NCI-H2196 treated with DMSO at 0.1 percent for 48 hours (cell line): ENCODE results near the gene GCN1.
A peak's percentile ranks its signal among the peaks of the same experiment; 100 is the strongest.

Source experiments
- DNase-seq: peaks from one replicate; lab custom pipeline; 2025; ENCODE audit not compliant: unreplicated experiment; lab: John Stamatoyannopoulos, UW

GCN1 gene

GRCh38 chr12:120118321-120119061, 76.0 kb downstream of the GCN1 start:
- no peak for DNase-seq

DNA sequence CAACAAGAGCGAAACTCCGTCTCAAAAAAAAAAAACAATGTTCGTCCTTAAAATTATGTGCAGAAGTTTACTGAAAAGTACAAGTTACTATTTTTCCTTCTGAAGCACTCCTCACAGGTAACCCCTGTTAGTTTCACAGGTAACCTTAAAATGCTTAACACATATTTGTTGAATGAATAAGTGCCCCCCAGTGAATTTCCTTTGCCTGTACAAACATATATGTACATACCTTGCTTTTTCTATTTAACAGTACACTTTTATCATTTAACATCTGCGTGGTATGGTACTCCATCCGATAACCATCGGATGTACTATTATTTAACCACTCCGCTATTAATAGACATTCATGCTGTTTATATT, 76.6 kb downstream of the GCN1 start:
- no peak for DNase-seq

- peak; percentile 93 for DNase-seq
Measured at GRCh38 chr12:120116792-120117651, 77.5 kb downstream of the GCN1 start.

GRCh38 chr12:120116441-120116791, 78.1 kb downstream of the GCN1 start, which contains the start of gene RAB35:
Gene RAB35, minus strand, starts transcription at chr12:120116753. Its CDS starts 103 bp downstream, at chr12:120116650.
- no peak for DNase-seq

DNA sequence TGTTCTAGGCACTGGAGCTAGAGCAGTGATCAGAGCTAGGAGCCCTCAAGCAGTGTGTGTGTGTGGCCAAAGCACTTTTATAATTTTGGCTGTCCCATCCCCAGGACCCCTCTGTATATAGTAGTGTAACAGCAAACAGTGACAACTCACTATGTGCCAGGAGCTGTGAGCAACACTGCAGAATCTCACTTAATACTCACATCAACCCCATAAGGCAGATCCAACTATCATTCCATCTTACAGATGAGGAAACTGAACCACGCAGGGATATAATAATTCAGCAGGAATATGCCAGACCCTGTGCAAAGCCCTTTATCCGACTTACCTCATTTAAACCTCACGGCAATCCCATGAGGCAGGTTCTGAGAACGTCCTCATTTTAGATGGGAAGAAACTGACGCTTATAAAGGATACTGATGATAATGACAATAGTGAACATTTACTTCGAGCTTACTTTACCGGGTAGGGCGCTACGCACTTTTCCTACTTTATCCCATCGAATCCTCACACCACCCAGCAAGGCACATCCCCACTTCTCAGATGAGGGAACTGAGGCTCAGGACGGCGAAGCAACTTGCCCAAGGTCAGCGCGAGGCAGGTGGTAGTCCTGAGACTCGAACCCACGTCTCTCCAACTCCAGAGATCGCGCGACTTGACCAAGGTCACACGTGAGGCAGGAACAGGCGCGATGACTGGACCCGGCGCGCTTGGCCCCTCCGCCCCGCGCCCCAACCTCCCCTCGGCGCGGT, 78.6 kb downstream of the GCN1 start:
- DNase-seq, result no peak

DNA sequence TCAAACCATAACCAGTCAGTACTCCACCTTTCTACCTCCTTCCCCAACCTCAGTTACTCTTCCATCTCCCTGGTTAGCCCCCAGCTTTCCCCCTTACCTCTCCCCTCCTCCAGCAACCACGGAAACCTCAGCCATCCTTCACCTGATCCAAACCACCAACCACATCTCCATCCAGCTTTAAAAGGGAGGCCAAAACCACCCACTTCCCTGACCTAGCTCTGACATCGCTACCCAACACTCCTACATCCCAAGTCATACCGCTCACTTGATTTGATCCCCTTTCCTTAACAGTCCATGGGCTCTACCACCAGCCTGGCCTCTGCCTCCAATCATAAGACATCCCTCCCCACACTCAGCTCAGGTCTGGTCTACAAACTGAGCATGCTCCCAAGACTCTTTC, 79.4 kb downstream of the GCN1 start:
- no peak for DNase-seq

GRCh38 chr12:120110550-120111501, 83.7 kb downstream of the GCN1 start:
- DNase-seq, result no peak

DNA sequence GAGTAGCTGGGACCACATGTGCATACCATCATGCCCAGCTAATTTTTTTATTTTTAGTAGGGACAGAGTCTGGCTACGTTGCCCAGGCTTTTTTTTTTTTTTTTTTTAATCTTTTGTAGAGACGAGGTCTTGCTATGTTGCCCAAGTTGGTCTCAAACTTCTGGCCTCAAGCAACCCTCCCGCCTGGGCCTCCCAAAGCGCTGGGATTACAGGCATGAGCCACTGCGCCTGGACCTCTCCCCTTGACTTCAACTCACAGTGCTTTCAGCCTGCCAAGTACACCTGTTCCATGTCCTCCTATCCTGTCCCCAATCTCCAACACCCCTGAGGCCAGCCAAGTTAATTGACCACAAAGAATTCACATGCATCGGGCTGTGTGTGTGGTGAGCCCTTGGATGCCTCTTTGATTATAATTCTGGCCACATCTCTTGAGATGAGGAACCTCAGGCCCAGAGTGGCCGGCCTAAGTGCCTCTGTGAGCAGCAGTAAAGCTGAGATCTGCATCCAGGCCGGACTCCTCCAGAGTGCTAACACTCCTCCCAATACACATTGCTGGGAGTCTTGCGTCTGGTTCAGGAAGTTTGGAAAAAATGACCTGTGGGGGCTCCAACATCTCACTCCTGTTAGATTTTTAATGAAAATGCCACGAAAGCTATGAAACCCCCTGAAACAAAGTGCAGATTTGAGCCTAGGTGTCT, 84.8 kb downstream of the GCN1 start:
- no peak for DNase-seq

DNA sequence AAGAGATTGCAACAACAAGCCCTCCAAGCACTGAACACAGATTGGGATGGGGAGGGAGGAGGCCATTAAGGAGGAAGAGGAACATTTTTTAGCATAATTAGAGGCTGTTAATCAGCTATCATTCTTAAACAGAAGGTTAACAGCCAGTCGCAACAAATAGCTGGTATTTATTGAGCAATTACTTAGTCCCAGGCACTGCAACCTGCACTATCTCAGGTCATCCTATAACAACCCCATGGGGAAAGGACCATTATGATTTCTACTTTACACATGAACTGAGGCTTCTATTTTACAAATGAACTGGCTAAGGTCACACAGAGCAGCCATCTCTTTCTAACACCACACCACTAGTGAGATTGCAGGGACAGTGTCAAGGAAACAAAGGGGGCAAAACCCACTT, 88.4 kb downstream of the GCN1 start:
- no peak for DNase-seq

GRCh38 chr12:120103371-120103770, 91.1 kb downstream of the GCN1 start:
- DNase-seq, result no peak

- no peak for DNase-seq
Measured at GRCh38 chr12:120103044-120103338, 91.5 kb downstream of the GCN1 start.

- no peak for DNase-seq
Measured at GRCh38 chr12:120102189-120103043, 92.1 kb downstream of the GCN1 start.

- DNase-seq, result no peak
Measured at GRCh38 chr12:120101617-120102016, 92.9 kb downstream of the GCN1 start.

GRCh38 chr12:120101182-120101581, 93.3 kb downstream of the GCN1 start:
- no peak for DNase-seq

DNA sequence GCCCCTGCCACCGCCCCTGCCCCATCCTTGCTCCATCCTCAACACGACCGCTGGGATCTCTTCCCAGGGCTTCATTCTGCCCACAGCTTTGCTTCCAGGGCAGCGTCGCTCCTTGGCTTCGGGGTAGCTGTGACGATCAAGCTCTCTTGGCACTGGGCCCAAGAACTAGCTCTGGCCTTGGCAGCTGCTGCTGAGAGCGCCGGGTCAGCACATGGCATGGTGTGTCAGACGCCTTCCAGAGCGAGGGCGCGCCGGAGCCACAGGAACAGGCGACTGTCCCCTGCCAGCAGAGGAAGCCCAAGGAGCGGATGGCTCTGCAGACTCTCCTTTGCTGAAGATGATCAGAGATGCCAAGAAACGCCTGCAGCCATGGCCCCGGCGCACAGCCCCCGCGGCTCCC, 93.9 kb downstream of the GCN1 start:
- DNase-seq, result peak; percentile 9

GRCh38 chr12:120099738-120100137, 94.8 kb downstream of the GCN1 start:
- no peak for DNase-seq

DNA sequence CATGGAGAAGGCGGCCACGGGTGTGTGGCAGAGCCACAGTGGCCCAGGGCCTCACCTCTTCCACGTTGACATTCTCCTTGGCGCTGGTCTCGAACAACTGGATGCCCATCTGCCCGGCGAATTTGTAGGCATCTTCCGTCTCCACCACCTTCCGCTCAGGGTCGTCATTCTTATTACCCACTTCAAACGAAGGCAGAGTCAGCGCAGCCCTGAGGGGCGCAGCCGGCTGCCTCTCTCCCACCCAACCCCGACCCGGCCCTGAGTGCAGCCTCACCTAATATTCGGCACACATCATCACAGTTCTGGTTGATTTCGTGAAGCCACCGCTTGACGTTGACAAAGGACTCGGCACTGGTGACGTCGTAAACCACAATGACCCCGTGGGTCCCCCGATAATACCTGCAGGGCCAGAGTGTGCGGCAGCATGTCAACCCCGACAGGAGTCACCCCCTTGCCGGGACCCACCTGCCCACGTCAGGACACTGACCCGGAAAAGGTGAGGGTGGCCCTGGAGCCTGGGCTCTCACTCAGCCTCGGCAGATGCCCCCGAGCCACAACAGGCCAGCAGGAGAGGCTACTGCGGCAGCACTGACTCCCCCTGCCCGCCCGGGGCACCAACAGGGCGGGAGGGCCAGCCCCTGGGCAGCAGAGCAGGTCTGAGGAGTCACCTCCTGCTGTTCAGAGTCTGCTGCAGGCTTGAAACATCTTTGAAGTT, 95.6 kb downstream of the GCN1 start:
- DNase-seq, result no peak

DNA sequence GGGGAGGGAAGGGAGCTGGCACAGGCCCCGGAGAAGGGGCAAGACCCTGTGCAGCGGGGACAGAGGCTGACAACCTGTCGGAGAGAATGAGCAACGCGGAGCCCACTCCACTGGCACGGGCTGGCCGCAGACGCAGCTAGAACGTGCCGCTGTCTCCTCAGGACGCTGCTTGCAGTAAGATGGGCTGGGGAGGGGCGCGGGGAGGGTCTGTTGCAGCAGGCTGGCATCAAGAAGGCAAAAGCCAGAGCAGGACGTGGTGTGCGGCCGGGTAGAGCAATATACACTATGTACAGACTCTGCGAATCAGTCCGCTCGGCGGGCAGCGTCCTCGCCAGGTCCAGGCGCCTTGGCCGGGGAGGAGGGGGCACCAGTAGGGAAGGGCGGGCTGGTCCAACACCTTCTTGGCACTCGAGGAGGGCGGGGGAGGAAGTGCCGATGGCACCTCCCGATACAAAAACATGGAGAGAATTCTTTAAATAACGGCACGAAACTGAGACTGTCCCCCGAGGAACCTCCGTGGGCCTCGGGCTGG, 97.8 kb downstream of the GCN1 start:
- no peak for DNase-seq
